Measurements from ENCODE around the gene POU2AF1. TPM values are rescaled to one million over a fixed set of nuclear protein-coding genes. Genes with fewer than 3 reads are reported as not detected.

Gene POU2AF1
- total and polyA plus RNA-seq, 2 of the 8 experiments (the other 6 are each of a cell fraction or from before 2014, with no cell fraction given): not detected

DNA sequence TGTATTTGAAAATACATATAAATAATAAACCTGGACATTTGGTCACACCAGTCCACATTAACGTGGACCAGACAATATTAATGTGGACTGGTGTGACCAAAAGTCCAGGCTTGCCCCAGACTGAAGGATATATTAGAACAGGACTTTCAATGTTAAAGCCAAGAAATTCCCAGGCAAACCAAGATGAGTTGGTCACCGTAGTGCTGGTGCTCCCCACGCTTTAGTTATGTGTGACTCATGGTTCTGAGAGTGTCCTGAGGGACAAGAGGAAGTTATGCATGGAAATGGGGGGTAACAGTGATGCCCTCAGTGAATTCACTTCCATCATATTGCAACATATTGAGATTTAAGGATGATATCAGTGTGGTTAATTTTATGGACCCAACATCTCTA lies 31.4 kb downstream of the POU2AF1 start (continued):
- no peak for TF ChIP-seq CTCF (IDR thresholded peaks at IDR 0.05; ENCODE audit: control extremely low read depth in 1 of 3, insufficient read depth in 1 of 3, low read depth in 1 of 3, low read length in 3 of 3)

Data from H1 (cell line).